Karpas-422 (cell line): ENCODE results near the gene ZNF496. TPM values are rescaled to one million over a fixed set of nuclear protein-coding genes. Genes with fewer than 3 reads are reported as not detected.
"Not testable (repeated sequence)": the region's sequence is repeated elsewhere in the genome, so short reads cannot be mapped to it uniquely, and the experiment has no call there.

ENCODE experiments used
- DNase-seq: peaks from one replicate; pipeline ENCODE4 v3.0.0-alpha.2; 2015
- H2AFZ ChIP-seq: fragments of 200-600 bp; sonication (generic); 2 replicates; pipeline ENCODE4 v1.6.1; 2014; ENCODE audit warnings: antibody characterized with exemption, low read length, mixed read lengths
- H3K27ac ChIP-seq: fragments of 200-600 bp; sonication (generic); 2 replicates; pipeline ENCODE4 v1.5.1; 2014; ENCODE audit warnings: mild to moderate bottlenecking, low read length, moderate library complexity
- H3K27me3 ChIP-seq: fragments of 200-600 bp; sonication (generic); 2 replicates; pipeline ENCODE4 v1.6.1; 2014; ENCODE audit warnings: low read length, mixed read lengths
- H3K36me3 ChIP-seq: fragments of 200-600 bp; sonication (generic); 2 replicates; pipeline ENCODE4 v1.6.1; 2014; ENCODE audit warnings: low read length, mixed read lengths; ENCODE audit not compliant: insufficient read depth
- H3K4me1 ChIP-seq: fragments of 200-600 bp; sonication (generic); 2 replicates; pipeline ENCODE4 v1.6.1; 2014; ENCODE audit warnings: mild to moderate bottlenecking, low read length, mixed read lengths
- H3K4me2 ChIP-seq: fragments of 200-600 bp; sonication (generic); 2 replicates; pipeline ENCODE4 v1.6.1; 2014; ENCODE audit warnings: low read length, low read depth, mild to moderate bottlenecking; ENCODE audit not compliant: poor library complexity, severe bottlenecking
- H3K4me3 ChIP-seq: fragments of 200-600 bp; sonication (generic); 2 replicates; pipeline ENCODE4 v1.5.1; 2014; ENCODE audit warnings: mild to moderate bottlenecking, antibody characterized with exemption, low read length, mixed read lengths
- H3K79me2 ChIP-seq: fragments of 200-600 bp; sonication (generic); 2 replicates; pipeline ENCODE4 v1.6.1; 2014; ENCODE audit warnings: mild to moderate bottlenecking, low read length, mixed read lengths
- H3K9ac ChIP-seq: fragments of 200-600 bp; sonication (generic); 2 replicates; pipeline ENCODE4 v1.6.0; 2014; ENCODE audit warnings: low read length
- H3K9me2 ChIP-seq: fragments of 200-600 bp; sonication (generic), shearing (Covaris generic); replicated peaks from 2 replicates; pipeline ENCODE4 v1.6.0; 2014; ENCODE audit warnings: mild to moderate bottlenecking, low read length, moderate library complexity; ENCODE audit not compliant: insufficient read depth
- H3K9me3 ChIP-seq: fragments of 300-700, 200-600 bp; sonication (generic); 2 replicates; pipeline ENCODE4 v1.6.1; 2014; ENCODE audit warnings: low read length, mixed read lengths
- H4K20me1 ChIP-seq: fragments of 200-600 bp; sonication (generic); 2 replicates; pipeline ENCODE4 v1.6.1; 2014; ENCODE audit warnings: mild to moderate bottlenecking, antibody characterized with exemption, low read length, low read depth; ENCODE audit not compliant: insufficient read depth
- total RNA-seq: library from RNA; depleted of rRNA; stranded (reverse); fragments of >200 nt; shearing (Covaris generic); gene quantifications from 2 replicates; pipeline ENCODE4 v1.2.3, GENCODE V29; 2014; ENCODE audit warnings: low replicate concordance

Gene ZNF496
- total RNA-seq, 1 experiment from 2014 or later: 28.6 TPM

DNA sequence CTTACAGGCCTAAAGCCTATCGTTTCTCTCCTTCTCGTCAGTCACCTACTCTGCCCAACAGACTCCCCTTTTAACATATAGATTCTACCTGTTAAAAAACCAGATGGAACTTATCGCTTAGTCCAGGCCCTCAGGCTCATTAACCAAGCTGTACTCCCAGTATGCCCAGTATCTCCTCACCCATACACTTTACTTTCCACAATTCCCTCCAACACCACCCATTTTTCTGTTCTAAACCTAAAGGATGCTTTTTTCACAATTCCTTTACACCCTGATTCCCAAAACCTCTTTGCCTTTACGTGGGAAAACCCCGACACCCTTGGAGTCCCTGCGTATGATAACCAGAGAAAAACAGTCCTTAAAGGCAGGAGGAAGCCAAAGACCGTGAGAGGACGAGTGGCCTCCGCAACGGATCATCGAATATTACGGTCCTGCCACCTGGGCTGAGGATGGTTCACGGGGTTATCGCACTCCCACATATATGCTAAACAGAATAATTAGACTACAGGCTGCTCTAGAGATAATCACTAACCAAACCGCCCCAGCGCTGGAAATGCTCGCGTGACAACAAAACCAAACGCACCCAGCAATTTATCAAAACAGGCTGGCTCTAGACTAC lies 42.3 kb downstream of the ZNF496 start:
- not testable (repeated sequence) for H3K27me3 ChIP-seq, H3K9me2 ChIP-seq, DNase-seq, H4K20me1 ChIP-seq, H3K4me2 ChIP-seq, H3K4me3 ChIP-seq, H3K79me2 ChIP-seq, H3K36me3 ChIP-seq, H3K9me3 ChIP-seq, H3K27ac ChIP-seq, H3K4me1 ChIP-seq, H2AFZ ChIP-seq, H3K9ac ChIP-seq

DNA sequence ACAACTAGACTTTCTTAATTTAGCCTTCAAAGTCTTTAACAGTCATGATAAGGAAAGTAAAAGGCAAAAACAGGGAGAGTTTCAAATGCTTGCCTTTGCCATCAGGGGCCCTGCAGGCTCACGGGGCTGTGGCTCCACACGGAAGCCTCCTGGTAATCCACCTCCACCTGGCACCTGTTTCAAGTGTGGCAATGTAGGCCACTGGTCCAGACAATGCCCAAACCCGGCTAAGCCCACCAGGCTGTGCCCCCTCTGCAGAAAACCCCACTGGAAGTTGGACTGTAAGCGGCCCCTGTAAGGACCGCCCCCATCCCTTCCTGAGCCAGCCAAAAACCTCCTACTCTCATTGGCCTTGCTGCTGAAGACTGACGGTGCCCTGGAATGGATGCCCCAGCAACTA lies 43.3 kb downstream of the ZNF496 start:
- no peak overlapping the region for H3K27ac ChIP-seq
- H3K4me3 ChIP-seq: no peak overlapping the region
- DNase-seq: no peak
- no peaks in the 10 kb centered on the region for H3K27me3 ChIP-seq
- no peak overlapping the region for H2AFZ ChIP-seq
- no peak overlapping the region for H3K9ac ChIP-seq
- H3K9me3 ChIP-seq: no peaks in the 10 kb centered on the region
- no peak overlapping the region for H3K4me2 ChIP-seq
- H4K20me1 ChIP-seq: no peaks in the 10 kb centered on the region
- H3K36me3 ChIP-seq: no peaks in the 10 kb centered on the region
- H3K4me1 ChIP-seq: no peaks in the 10 kb centered on the region
- no peaks in the 10 kb centered on the region for H3K9me2 ChIP-seq
- no peaks in the 10 kb centered on the region for H3K79me2 ChIP-seq

DNA sequence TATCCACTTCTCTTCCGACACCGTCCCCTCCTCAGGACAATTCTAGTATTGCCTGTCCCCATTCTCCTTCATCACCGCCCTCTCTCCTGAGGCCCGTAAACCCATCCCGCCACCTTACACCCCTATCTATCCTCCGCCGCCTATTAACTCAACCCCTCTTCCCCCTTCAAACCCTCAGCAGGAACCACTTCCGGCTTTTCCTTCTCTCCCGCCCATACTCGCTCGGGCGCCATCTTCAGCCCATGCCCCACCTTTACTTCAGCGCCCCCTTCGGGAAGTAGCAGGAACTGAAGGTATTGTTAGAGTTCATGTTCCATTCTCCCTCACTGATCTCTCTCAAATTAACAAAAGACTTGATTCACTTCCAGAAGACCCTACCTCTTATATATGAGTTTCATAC lies 44.2 kb downstream of the ZNF496 start:
- no peaks in the 10 kb centered on the region for H3K9me3 ChIP-seq
- no peak overlapping the region for H3K9ac ChIP-seq
- peak overlapping the region; percentile 88; the same call in 1 of the 2 replicates for H2AFZ ChIP-seq
- DNase-seq: peak; percentile 88
- H4K20me1 ChIP-seq: no peaks in the 10 kb centered on the region
- H3K27me3 ChIP-seq: no peaks in the 10 kb centered on the region
- no peak overlapping the region for H3K4me2 ChIP-seq
- H3K36me3 ChIP-seq: no peaks in the 10 kb centered on the region
- no peaks in the 10 kb centered on the region for H3K9me2 ChIP-seq
- no peaks in the 10 kb centered on the region for H3K4me1 ChIP-seq
- no peaks in the 10 kb centered on the region for H3K79me2 ChIP-seq
- no peak overlapping the region for H3K27ac ChIP-seq
- H3K4me3 ChIP-seq: no peak overlapping the region

DNA sequence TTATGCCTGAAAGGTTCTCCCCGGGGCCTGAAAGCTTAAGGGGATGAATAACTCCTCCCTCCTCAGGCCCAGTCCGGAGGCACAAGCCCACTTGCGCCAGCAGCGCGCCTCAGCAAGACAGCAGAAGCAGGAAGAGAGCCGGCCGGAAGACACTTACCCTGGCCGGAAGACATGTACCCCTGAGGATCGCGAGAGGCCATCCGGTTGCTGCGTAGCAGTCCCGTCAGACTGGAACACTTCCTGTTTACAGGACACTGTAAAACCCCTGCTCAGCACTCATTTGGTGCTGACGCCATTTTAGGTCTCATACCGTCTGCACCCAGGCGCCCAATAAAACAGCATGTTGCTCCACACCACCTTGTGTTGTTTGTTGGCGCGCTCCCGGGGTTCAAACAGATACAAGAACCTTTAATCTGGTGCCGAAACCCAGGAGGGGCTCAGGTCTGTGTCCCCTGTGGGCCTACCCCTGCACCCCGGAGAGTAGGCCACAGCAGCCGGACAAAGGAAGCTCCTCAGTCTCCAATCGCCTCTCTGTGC lies 45.5 kb downstream of the ZNF496 start:
- no peak for DNase-seq
- Histone ChIP-seq H4K20me1 (no peaks in the 10 kb centered on the region), H3K36me3 (no peaks in the 10 kb centered on the region), H3K9ac (no peak overlapping the region), H3K4me3 (no peak overlapping the region), H3K9me3 (no peaks in the 10 kb centered on the region), H3K27me3 (no peaks in the 10 kb centered on the region), H2AFZ (no peak overlapping the region), H3K27ac (no peak overlapping the region), H3K4me1 (no peaks in the 10 kb centered on the region), H3K4me2 (no peak overlapping the region), H3K9me2 (no peaks in the 10 kb centered on the region), H3K79me2 (no peaks in the 10 kb centered on the region)

DNA sequence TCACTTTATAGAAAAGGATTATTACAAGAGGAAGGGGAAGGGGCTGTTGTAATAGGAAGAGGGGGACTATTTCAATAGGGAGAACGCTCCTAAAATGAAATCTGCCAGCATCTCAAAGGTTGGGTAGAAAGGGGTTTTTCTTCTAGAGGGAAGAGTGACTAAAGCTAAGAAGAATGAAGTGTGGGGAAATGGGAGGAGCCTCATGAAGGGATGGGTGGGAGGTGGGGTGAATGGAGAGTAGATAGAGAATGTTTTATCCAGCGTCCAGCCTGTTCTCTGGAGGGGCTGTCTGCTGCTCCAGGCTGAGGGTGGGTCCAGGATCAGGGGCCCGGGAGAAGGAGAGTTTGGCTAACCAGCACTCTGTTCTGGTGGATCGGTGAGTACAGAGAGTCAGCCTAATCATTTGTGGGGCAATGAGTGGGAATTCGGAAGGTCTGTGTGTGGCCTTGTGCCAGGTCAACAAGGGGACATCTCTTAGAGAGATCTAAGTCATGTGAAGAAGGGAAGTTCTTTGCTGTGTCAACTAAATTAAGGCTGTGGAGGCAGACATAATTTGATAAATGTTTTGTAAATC lies 50.6 kb downstream of the ZNF496 start:
- H3K36me3 ChIP-seq: no peaks in the 10 kb centered on the region
- DNase-seq: no peak
- H3K27me3 ChIP-seq: no peaks in the 10 kb centered on the region
- no peaks in the 10 kb centered on the region for H3K9me3 ChIP-seq
- H3K4me2 ChIP-seq: no peak overlapping the region
- H3K79me2 ChIP-seq: no peaks in the 10 kb centered on the region
- H3K9me2 ChIP-seq: no peaks in the 10 kb centered on the region
- H3K9ac ChIP-seq: no peak overlapping the region
- no peak overlapping the region for H3K4me3 ChIP-seq
- H4K20me1 ChIP-seq: no peaks in the 10 kb centered on the region
- H2AFZ ChIP-seq: no peak overlapping the region
- no peaks in the 10 kb centered on the region for H3K4me1 ChIP-seq
- H3K27ac ChIP-seq: no peak overlapping the region

DNA sequence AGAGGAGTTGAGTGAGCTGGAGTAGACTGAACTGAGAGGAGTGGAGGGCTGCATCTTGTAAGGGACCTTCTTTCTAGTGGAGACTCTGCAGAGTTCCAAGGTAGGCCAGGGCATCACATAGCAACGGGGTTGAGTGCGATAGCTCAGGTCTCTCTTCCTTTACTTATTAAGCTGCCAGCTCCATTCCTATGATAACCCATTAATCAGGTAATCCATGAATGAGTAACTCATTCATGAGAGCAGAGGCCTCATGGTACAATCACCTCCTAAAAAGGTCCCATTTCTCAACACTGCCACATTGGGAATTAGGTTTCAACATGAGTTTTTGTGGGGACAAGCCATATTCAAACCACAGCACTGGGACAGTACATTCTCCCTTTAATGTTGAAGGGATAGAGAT lies 54.5 kb downstream of the ZNF496 start:
- Histone ChIP-seq H3K9ac (no peak overlapping the region), H3K79me2 (no peaks in the 10 kb centered on the region), H3K9me2 (no peaks in the 10 kb centered on the region), H3K36me3 (no peaks in the 10 kb centered on the region), H3K27me3 (no peaks in the 10 kb centered on the region), H3K4me1 (no peaks in the 10 kb centered on the region), H3K27ac (no peak overlapping the region), H3K4me2 (no peak overlapping the region), H3K4me3 (no peak overlapping the region), H3K9me3 (no peaks in the 10 kb centered on the region), H2AFZ (no peak overlapping the region), H4K20me1 (no peaks in the 10 kb centered on the region)
- no peak for DNase-seq

DNA sequence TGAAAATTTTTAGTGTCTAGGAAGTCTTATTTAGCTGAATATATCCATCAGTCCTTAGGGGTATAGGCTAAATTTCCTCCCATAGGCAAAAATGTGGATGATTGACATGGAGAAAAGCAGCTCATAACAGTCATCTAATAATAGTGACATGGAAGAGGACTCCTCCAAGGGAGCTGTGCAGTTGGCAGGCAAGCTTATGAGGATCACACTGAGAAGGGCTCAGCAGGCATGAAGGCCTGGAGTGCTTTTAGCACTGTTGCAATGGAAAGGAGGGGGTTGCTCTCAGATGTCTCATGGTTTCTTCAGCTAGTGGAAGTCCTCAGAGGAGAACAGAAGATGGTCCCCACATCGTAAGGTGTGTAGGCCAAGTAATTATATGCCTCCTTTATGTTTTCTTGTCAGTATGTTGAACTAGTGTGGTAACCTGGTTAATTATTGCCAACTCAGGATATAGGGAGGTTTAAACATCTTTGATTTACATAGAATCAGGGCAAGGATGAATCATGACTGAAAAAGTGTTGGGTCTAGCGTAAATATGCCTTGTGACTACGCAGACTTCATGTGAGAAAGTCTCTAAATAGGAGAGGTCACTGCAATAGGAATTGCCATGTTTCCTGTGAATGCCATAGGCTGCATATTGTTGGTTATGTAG lies 56.9 kb downstream of the ZNF496 start:
- Histone ChIP-seq H3K36me3 (no peaks in the 10 kb centered on the region), H3K4me2 (no peak overlapping the region), H4K20me1 (no peaks in the 10 kb centered on the region), H3K27ac (no peak overlapping the region), H3K4me3 (no peak overlapping the region), H3K9ac (no peak overlapping the region), H3K27me3 (no peaks in the 10 kb centered on the region), H2AFZ (no peak overlapping the region), H3K79me2 (no peaks in the 10 kb centered on the region), H3K9me2 (no peaks in the 10 kb centered on the region), H3K4me1 (no peaks in the 10 kb centered on the region), H3K9me3 (no peaks in the 10 kb centered on the region)
- DNase-seq: no peak

DNA sequence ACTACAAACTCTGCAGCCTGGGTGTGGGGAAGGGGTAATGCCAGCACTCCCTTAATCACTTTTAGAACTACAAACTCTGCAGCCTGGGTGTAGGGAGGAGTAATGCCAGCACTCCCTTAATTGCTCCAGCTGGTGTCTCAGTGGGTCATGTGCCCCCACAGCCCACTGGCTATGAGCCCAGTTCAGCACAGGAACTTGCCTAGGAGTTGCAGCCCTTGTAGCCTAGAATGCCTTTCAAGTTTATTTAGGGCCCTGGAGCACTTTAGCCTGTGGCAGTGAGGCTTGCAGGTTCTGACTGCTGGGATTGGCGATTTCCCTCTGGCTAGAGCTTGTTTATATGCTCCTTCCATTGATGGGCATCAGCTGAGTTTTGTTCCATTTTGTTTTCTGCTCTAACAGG lies 58.7 kb downstream of the ZNF496 start:
- DNase-seq: no peak
- Histone ChIP-seq H4K20me1 (no peaks in the 10 kb centered on the region), H3K27ac (no peak overlapping the region), H2AFZ (no peak overlapping the region), H3K4me1 (no peaks in the 10 kb centered on the region), H3K79me2 (no peaks in the 10 kb centered on the region), H3K4me2 (no peak overlapping the region), H3K27me3 (no peaks in the 10 kb centered on the region), H3K9me2 (no peaks in the 10 kb centered on the region), H3K9ac (no peak overlapping the region), H3K36me3 (no peaks in the 10 kb centered on the region), H3K9me3 (no peaks in the 10 kb centered on the region), H3K4me3 (no peak overlapping the region)
